Activated CD4-positive, alpha-beta T cell treated with anti-CD3 and anti-CD28 coated beads for 24 hours (primary cell): Measurements from ENCODE around the gene USP48.
"Not testable (repeated sequence)": the region's sequence is repeated elsewhere in the genome, so short reads cannot be mapped to it uniquely, and the experiment has no call there.

Experiments used
- DNase-seq, 2 donors: peaks; one replicate each; pipeline ENCODE4 v3.0.0-alpha.2; 2020; ENCODE audit warnings: low read depth in 2 of 2

Gene USP48

GRCh38 chr1:21815724-21816321 is 32.9 kb upstream of the USP48 start:
- DNase-seq: no peak

GRCh38 chr1:21814981-21815582 is 32.1 kb upstream of the USP48 start:
- no peak for DNase-seq

GRCh38 chr1:21814241-21814918 is 31.4 kb upstream of the USP48 start:
- DNase-seq: peak in 1 of 2 donors; percentile 9

GRCh38 chr1:21813542-21813941 is 30.6 kb upstream of the USP48 start:
- no peak for DNase-seq

- DNase-seq: no peak
These were observed 28.9 kb upstream of the USP48 start, which contains the start of gene LDLRAD2 for GRCh38 chr1:21811875-21812305. Gene LDLRAD2 (plus strand): TSS chr1:21812265. CDS start chr1:21812452, 187 bp downstream.

- DNase-seq: no peak
These were observed 21.6 kb upstream of the USP48 start for GRCh38 chr1:21804536-21804935.

GRCh38 chr1:21801100-21801499 is 18.2 kb upstream of the USP48 start:
- DNase-seq: no peak

GRCh38 chr1:21799730-21800129 is 16.8 kb upstream of the USP48 start:
- DNase-seq: no peak

GRCh38 chr1:21795075-21795474 is 12.1 kb upstream of the USP48 start:
- no peak for DNase-seq

- no peak for DNase-seq
These were observed 11.7 kb upstream of the USP48 start for GRCh38 chr1:21794656-21795055.

GRCh38 chr1:21793104-21793503 is 10.2 kb upstream of the USP48 start:
- no peak for DNase-seq

GRCh38 chr1:21786640-21787039 is 3.7 kb upstream of the USP48 start:
- DNase-seq: no peak

GRCh38 chr1:21785764-21786163 is 2.8 kb upstream of the USP48 start:
- DNase-seq: not testable (repeated sequence)

- DNase-seq: no peak
These were observed 992 bp upstream of the USP48 start for GRCh38 chr1:21783679-21784603.

GRCh38 chr1:21782349-21782867 is 541 bp downstream of the USP48 start:
- DNase-seq: peak; percentile 20 to 22

GRCh38 chr1:21781815-21782348 is 1.1 kb downstream of the USP48 start:
- peak in 1 of 2 donors; percentile 15 for DNase-seq

- DNase-seq: peak; percentile 31 to 42
These were observed 3.1 kb downstream of the USP48 start for GRCh38 chr1:21779613-21780521.

GRCh38 chr1:21778405-21778727 is 4.6 kb downstream of the USP48 start:
- DNase-seq: no peak

- DNase-seq: not testable (repeated sequence)
These were observed 6.0 kb downstream of the USP48 start for GRCh38 chr1:21776925-21777324.

- no peak for DNase-seq
These were observed 6.9 kb downstream of the USP48 start for GRCh38 chr1:21775985-21776562.
